Renal cortical epithelial cell (primary cell): ENCODE results near the gene CSNK1G1. TPM values are rescaled to one million over a fixed set of nuclear protein-coding genes. Genes with fewer than 3 reads are reported as not detected.
"Not testable (repeated sequence)": the region's sequence is repeated elsewhere in the genome, so short reads cannot be mapped to it uniquely, and the experiment has no call there.

ENCODE experiments used
- DNase-seq: peaks from one replicate; pipeline ENCODE4 v3.0.0-alpha.2; 2011; ENCODE audit warnings: low read depth
- total RNA-seq: library from RNA; depleted of rRNA; stranded (reverse); fragments of >200 nt; gene quantifications from 2 replicates; pipeline ENCODE4 v1.2.3, GENCODE V29; 2014

Gene CSNK1G1
- total RNA-seq, result 28.1 and 53.5 TPM in 2 replicates

DNA sequence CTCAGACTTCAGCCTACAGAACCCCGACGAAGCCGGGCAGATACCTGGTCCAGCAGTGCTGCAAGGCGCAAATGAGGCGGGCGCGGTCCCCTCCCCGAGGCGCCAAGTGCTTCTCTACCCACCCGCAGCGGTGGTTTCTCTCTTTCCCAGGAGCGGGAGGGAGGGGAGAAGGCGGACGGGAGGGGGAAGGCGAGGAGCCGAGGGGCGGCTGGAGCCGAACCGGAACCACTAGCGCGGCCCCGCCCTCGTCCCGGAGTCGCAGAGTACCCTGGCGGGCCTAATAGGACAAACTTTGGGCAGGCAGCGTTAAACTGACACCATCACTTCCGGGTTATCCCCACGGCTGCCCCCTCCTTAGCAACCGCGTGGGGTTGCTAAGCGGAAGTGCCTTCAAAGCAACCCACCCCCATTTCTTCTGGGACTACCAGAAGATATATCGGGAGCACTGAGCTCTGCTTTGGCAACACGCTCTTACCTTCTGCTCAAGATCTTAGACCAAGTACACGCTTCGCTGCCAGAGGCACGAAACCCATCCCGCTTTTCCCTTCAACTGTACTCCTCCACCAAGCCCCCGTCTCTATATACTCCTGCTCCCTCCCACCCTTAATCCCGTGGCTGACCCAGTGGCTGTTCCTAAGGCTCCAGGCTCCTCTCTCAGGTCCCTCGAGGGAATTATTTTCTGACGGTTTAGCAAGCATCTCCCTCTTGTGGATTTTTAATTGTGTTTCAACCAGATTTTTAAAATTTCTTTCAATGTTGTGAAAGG lies at the start of gene CSNK1G1:
Gene CSNK1G1, minus strand, starts transcription at position 230 of the 766 bp plus-strand sequence. CDS start 55,674 bp downstream, outside the sequence.
- peak; percentile 95 for DNase-seq

DNA sequence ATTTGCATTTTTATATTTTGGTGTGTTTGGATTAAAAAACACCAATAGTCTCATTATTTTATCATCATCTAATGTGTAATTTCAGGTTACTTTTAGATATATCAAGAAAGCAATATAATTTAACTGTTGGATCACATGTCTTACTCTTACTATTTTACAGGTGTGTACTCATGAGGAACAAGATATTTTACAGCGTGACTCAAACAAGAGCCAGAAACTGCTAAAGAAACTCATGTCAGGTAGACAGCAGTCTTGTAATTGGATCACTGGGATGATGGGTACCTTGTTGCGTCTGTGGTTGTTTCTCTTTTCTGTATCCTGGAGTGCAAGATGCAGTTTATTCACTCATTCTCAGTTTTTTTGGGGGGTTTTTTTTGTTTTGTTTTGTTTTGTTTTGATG lies 44.6 kb upstream of the CSNK1G1 start:
- no peak for DNase-seq

DNA sequence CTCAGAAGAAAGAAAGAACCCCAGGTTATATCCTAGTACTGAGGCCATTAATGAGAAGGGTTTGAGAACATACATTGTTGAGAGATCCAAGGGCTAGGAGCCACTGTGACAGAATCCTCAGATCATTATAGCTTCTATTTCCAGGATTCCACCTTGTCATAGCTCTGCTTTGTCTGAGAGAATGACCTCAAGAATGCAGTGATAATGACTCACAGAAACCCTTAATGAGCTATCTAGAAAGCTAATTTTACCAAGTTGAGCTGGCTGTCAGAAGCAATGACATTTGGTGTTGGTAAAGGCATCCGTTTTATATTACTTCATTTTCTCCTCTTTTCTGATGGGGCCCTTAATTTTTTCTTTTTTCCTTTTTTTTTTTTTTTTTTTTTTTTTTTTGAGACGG lies 42.6 kb upstream of the CSNK1G1 start:
- peak; percentile 55 for DNase-seq

DNA sequence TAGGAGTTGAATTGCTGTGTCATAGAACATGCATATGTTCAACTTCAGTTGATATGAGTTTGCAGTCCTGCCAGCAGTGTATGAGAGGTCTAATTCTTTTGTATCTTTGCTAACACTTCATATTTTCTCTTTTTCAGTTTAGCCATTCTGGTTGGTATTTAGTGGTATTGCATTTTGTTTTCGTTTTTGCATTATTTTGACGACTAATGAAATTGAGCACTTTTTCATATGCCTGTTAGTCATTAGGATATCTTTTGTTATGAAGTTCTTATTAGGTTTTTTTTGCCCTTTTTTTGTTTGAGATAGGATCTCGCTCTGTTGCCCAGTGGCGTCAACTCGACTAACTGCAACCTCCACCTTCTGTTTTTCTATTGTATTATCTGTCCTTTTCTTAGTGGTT lies 40.8 kb upstream of the CSNK1G1 start:
- DNase-seq, result no peak

DNA sequence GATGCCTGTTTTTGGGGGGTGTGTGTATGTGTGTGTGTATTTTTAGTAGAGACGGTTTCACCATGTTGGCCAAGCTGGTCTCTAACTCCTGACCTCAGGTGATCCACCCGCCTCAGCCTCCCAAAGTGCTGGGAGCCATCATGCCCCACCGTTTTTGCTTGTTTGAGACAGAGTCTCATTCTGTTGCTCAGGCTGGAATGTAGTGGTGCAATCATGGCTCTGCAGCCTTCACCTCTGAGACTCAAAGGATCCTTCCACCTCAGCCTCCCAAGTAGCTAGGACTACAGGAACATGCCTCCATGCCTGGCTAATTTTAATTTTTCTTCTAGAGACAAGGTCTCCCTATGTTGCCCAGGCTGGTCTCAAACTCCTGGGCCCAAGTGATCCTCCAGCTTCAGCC lies 36.5 kb upstream of the CSNK1G1 start:
- not testable (repeated sequence) for DNase-seq

GRCh38 chr15:64389036-64389435 lies 33.1 kb upstream of the CSNK1G1 start:
- no peak for DNase-seq

DNA sequence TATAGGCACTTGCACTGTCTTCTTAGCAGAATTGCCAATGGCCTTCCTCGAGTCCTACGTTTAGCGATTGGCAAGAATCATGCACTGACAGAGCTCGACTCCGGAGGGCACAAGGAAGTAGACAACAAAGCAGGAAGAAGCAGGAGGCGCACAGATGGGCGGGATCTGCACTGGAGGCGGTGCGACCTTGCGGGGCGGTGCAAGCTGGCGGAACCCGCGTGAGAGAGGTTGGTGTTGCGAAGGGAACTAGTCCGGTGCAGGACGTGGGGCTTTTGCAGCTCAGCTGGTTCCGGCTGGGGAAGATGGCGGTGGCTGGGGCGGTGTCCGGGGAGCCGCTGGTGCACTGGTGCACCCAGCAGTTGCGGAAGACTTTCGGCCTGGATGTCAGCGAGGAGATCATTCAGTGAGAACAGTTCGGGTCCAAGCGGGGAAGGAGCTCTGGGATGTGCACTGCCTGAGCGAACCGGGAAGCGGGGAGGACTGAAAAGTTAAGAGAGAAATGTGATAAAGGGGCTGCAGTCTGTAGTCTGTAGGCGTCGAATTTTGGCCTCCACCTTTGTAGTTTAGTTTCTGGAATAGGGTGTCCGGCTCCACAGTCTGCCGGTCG lies 31.7 kb upstream of the CSNK1G1 start, which contains the start of gene TRIP4:
Gene TRIP4, plus strand, starts transcription at position 275 of the 607 bp plus-strand sequence. Its CDS starts 28 bp downstream, at position 303.
- peak; percentile 94 for DNase-seq

GRCh38 chr15:64386291-64386690 lies 30.3 kb upstream of the CSNK1G1 start:
- DNase-seq, result no peak

GRCh38 chr15:64383760-64384159 lies 27.8 kb upstream of the CSNK1G1 start:
- DNase-seq, result no peak

DNA sequence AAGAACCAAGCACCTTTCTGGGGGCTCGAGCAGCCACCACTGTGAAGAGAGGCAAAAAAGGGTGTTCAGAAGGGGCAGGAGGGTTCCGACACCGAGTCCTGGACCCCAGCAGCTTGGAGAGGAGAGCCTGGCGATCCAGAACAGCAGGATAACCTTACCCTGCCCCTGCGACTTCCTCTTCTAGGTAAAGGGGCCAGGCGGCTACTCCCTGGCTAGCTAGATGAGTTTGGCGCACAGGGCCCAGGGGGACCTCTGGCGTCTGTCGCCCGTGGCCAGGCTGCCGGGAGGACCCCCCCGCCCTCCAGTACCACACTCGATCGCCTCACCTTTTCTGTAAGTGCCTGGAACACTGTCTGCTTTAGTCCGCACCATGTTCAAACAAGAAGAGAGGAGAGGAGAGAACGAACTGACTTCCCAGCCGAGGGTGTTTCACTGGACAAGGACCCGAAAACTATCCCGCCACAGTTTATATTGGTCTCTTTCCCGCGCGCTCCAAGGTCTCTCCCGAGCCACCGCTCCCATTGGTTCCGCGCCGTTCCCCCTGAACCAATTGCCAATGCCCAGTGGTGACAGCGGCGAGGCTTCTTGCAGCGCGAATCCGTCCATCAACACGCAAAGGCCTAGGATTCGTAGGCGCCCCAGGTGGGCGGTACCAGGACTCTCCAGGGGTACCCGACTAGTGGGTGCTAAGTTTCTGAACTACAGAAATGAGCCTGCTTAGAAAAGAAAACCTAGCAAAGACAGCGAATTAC lies 25.2 kb upstream of the CSNK1G1 start, which contains the start of gene PCLAF:
Gene PCLAF, minus strand, starts transcription at position 442 of the 752 bp plus-strand sequence. Its CDS starts 70 bp downstream, at position 372.
- peak; percentile 90 for DNase-seq

DNA sequence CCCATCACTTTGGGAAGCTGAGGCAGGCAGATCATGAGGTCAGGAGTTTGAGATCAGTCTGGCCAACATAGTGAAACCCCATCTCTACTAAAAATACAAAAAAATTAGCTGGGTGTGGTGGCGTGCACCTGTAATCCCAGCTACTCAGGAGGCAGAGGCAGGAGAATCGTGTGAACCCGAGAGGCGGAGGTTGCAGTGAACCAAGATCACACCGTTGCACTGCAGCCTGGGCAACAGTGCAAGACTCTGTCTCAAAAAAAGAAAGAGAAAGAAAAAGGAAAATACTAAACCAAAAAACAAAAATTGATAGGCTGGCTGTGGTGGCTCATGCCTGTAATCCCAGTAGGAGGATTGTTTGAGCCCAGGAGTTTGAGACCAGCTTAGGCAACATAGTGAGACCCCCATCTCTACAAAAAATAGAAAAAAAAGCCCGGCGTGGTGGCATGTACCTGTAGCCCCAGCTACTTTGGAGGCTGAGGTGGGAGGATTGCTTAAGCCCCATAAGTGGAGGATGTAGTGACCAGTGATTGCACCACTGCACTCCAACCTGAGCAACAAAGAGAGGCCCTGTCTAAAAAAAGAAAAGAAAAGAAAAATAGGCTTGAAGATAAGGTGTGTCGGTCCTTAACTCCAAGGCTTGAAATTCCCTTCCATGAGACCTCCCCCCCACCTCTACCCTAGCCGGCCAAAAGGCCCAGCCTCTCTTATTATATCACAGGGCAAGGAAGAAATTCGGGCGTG lies 24.3 kb upstream of the CSNK1G1 start:
- not testable (repeated sequence) for DNase-seq

GRCh38 chr15:64379216-64379960 lies 23.4 kb upstream of the CSNK1G1 start:
- no peak for DNase-seq

GRCh38 chr15:64373360-64373759 lies 17.4 kb upstream of the CSNK1G1 start:
- no peak for DNase-seq

DNA sequence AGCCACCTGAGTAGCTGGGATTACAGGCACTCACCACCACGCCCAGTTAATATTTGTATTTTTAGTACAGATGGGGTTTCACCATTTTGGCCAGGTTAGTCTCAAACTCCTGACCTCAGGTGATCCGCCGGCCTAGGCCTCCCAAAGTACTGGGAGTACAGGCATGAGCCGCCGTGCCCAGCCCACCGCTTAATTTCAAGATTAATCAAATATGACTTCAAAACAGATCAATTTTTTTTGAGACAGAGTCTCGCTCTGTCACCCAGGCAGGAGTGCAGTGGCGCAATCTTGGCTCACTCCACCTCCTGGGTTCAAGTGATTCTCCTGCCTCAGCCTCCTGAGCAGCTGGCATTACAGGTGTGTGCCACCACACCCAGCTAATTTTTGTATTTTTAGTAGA lies 15.4 kb upstream of the CSNK1G1 start:
- DNase-seq, result not testable (repeated sequence)

DNA sequence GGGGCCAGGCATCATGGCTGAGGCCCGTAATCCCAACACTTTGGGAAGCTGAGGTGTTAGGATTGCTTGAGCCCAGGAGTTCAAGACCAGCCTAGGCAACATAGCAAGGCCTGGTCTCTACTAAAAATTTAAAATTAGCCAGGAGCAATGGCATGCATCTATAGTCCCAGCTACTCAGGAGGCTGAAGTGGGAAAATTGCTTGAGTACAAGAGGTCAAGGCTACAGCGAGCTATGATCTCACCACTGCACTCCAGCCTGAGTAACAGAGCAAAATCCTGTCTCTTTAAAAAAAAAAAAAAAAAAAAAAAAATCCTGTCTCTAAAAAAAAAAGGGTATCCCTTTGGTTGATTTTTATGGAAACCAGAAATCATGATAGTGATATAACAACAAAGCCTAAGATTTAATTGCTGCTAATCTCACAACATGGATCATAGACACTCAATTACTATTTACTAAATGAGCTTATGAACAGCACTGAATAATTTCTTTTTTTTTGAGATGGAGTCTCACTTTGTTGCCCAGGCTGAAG lies 13.2 kb upstream of the CSNK1G1 start:
- DNase-seq, result no peak

DNA sequence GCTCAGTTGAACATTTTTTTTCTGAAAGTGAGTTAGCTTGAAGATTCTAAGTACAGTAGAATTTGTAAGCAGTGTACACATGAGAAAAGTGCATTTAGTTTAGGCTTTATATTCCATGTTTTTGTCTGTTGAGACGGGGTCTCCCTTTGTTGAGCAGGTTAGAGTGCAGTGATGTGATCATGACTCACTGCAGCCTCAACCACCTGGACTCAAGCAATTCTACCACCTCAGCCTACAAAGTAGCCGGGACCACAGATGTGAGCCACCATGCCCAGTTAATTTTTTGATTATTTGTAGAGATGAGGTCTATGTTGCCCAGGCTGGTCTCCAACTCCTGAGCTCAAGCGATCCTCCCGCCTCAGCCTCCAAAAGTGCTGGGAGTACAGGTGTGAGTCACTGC lies 5.3 kb upstream of the CSNK1G1 start:
- no peak for DNase-seq

- DNase-seq, result no peak
Measured at GRCh38 chr15:64356710-64357040, 702 bp upstream of the CSNK1G1 start.

GRCh38 chr15:64355348-64355943 lies 527 bp downstream of the CSNK1G1 start:
- DNase-seq, result no peak

- no peak for DNase-seq
Measured at GRCh38 chr15:64354688-64355344, 1.2 kb downstream of the CSNK1G1 start.

DNA sequence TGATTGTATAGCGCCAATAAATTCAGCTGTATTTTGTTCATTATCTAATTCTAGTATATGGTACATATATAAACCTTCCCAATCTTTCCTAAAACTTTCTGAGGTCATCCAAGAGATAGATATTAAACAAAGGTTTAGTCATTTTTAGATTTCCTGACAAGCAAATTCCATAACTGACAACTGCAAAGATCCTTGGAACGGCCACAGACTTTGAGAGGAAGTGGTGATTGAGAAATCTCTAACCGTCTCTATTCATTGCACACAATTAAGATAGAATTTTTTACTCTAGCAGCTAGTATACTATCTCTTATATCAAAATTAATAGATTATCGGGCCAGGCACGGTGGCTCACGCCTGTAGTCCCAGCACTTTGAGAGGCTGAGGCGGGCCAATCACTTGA lies 4.7 kb downstream of the CSNK1G1 start:
- DNase-seq, result no peak
